C4-2B (cell line): ENCODE results near the gene DBF4B.

Experiments used
- CTCF ChIP-seq: fragments of 450-650 bp; conservative IDR thresholded peaks from 2 replicates; pipeline ENCODE4 v1.5.1; 2017; ENCODE audit warnings: mild to moderate bottlenecking
- ZFX ChIP-seq: fragments of 450-650 bp; IDR thresholded peaks from 2 replicates; pipeline ENCODE4 v1.6.1; 2017

GRCh38 chr17:44787271-44787940, 78.9 kb downstream of the DBF4B start:
- no peak for TF ChIP-seq CTCF
- TF ChIP-seq ZFX: no peak
